ENCODE data around the gene C6orf47.
A peak's percentile ranks its signal among the peaks of the same experiment; 100 is the strongest.

Gene C6orf47

DNA sequence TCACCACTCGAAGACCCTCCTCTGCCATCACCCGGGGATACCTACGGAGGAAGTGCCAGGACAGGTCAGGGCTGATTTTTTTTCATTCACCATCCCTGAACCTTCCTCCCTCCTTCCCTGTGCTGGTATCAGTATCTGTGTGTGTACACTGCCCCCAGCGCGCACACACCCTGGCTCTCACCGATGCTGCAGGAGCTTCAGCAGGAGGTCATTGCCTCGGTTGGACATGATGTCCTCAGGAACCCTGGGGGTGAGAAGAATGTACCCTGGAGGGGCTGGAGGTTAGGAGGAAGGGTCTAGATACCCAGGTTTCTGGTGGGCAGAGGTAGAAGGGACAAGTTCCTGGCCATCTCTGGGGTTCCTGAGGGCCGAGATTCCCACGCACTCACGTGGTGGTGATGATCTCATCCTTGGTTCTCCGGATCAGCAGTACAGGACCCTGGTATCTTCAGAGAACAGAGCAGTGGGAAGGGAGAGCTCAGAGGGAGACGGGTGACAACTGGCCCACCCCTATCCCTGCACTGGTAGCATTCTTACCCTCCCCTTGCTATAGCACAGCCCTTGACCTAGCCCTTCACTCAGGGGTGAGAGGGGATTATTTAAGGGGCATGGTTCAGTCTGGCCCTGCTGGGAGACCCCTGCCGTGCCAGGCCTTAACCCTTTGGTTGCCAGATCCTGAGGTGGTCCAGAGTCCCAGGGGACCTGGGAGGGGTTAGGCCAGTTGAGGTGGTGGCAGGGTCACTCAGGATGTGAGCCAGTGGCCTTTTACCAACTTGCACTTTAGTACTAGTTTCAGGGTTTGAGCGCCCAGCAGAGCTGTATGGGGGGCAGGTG lies 27.5 kb upstream of the C6orf47 start:
- DNase-seq (ENCODE audit: low spot score): no peak

DNA sequence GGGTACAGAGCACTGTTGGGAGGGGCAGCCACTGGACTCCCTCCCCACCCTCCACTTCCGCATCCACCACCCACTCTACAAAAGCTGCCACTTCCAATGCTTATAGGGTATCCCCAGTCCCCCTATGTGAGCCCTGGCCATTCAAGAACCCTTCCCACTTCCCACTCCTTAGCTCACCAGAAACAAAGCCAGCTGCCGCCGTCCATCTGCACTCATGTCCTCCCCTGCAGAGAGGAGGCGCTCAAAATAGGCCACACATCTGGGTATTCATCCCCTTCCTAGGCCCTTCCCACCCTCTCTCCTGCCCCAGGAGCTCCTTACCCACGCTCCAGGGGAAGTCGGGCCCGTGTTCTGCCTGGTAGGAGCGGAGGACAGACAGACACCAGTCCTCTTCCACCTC lies 26.7 kb upstream of the C6orf47 start:
- no peak for DNase-seq (ENCODE audit: low spot score)

DNA sequence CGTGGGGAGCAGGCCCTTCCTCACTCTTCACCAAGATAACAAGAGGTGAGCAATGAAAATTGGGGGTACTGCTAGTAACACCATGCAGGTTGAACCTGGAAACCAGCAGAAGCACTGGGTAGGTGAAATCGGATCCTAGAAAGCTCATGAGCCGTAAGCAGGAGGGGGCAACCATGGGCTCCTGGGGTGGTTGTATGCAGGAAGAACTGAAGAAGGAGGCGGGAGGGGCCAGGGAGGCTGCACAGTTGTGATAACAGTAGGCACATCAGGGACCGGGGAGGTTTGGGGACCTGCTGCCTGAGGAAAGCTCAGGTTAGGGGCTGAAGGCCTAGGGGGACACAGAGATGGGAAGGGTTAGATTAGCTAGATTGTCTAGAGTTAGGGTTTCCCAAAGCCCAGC lies 25.9 kb upstream of the C6orf47 start:
- DNase-seq (ENCODE audit: low spot score): no peak

DNA sequence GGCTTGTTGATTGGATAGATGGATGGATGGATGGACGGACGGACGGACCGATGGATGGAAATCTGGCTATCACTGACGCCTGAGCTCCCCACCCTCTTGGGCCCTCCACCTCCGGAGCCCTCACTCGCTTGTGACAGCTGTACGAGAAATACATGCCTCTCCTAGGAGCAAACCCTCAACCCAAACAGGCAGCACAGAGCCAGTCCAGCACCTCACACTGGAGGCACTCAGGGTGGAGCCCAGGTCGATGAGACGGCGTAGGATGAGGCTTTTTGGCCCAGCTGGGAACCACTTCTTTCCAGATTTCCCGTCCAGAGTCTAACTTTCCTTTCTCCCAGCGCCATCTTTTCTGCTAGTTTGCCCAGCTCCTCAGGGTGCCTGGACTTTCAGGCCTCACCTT lies 23.0 kb upstream of the C6orf47 start:
- DNase-seq (ENCODE audit: low spot score): no peak

DNA sequence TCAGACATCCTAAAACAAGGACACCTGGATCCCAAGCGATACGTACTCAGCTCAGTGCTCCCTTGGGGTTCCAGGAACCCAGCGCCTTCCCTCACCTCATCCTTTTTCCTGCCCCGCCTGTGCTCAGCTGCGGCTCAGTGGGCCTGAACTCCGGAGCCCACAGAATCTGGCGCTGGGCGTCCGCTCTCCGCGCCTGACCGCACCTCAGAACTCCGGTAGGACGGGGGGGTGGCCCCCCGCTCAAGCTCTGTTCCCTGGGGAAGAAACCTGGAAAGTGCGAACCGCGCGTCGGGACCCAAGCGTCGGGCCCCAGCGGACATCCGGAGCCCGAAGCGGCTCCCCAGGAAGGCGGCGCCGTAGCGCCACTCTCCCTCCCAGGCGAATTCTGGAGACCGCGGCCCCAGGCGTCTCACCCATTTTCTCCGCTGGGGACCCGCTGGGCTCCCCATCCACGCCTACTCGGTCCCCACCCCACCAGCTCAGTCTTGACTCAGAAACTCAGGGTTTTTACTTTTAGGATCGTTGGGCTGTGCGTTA lies 20.6 kb upstream of the C6orf47 start:
- peak; percentile 74 for DNase-seq (ENCODE audit: low spot score)

DNA sequence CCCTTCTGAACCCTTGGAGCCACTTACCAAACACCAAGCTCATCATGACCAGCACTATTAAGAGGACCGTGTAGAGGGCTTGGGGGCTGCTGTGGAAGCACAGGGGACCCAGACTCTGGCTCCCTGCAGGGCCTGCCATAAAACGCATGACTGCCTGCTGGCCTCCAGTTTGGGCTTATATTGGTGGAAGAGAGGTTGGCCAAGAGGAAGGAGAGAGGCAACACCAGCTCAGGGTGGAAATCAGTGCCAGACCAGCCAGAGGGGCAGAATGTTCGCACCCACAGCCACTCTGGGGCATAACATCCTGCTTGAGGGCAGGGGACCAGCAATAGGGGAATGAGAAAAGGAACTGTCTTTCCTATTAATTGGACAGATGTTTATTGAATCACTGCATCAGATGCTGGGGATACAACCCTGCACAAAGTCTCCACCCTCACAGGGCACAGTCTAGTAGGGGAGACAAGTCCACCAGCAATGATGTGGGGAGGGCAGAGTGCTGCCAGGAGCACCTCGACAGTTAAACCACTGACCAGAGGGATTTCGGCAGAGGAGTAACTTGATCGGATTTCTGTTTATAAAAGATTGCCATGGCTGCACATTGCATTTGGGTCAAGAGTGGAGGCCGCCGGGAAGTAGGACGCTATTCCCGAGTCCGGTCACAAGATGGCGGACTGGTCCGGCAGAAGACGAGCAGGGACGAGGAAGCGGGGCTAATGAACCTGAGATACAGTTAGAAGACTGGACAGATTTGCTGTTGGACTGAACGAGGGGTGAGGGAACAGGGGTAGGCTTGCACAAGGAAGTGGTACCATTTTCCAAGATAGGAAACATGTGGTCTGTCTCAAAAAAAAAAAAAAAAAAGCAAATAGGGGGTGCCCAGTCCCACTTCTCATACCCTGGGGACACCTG lies 19.9 kb upstream of the C6orf47 start, which contains the start of gene LY6G5C:
TSS of gene LY6G5C (minus strand) at position 842 of the 909 bp plus-strand sequence. CDS start at position 148, 694 bp downstream.
- DNase-seq (ENCODE audit: low spot score): peak; percentile 84

DNA sequence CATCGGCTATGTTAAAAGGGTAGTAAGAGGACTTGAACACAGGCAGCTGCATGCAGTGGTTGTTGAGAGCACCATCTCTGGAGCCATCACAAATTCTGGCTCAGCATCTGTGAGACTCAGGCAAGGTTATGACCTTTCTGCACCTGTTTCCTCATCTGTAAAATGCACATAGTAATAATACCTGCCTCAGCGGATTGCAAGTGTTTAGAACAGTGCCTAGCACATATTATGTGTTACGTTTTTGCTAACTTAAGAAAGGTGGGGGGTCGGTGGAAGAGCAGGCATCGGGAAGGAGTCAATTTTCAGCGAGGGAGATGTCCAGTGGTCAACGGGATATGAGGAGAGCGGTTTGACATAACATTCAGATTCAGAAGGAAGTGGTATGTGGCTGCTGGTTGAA lies 17.4 kb upstream of the C6orf47 start:
- DNase-seq (ENCODE audit: low spot score): no peak

DNA sequence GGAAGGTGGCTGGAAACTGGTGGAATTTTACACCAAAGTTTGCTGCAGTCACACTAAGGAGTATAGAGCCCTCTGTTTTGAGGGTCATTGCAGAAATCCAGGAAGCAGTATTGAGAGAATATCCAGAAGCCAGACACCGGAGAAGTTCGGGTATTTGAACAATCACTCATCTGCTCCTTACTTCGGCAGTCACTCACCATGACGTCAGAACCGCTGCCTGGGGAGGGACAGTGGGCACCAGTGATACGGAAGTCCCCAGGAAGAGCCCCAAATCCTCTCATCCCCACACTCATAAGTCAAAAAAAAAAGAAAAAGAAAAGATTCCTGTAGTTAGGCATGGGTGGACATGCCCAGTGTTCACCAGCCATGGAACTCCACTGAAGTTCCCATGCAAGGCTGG lies 16.3 kb upstream of the C6orf47 start:
- no peak for DNase-seq (ENCODE audit: low spot score)

DNA sequence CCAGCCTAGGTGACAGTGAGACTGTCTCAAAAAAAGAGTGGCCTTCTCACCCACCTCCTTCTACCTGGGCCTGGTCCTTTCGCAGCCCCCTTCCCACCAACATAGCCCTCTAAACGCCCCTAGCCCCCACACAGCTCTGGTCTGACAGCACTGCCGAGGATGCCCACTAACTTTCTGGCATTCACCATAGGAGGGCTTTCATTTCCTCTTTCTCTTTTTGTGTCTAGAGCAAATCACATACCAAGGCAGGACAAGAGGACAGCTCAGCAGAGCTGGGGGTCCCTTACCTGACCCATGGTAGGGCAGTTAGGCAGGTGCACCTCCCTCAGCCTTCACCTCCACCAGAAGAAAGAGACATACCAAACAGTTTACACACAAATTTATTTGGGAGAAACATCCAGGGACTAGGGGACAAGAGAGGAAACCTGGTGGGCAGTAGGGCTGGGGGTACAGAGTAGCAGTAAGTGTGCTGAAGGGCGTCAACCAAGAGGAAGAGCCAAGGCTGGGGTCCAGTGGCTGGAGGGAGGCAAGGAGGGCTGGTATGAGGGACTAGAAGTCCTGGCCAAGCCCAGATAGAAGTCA lies 15.8 kb upstream of the C6orf47 start:
- DNase-seq (ENCODE audit: low spot score): no peak

DNA sequence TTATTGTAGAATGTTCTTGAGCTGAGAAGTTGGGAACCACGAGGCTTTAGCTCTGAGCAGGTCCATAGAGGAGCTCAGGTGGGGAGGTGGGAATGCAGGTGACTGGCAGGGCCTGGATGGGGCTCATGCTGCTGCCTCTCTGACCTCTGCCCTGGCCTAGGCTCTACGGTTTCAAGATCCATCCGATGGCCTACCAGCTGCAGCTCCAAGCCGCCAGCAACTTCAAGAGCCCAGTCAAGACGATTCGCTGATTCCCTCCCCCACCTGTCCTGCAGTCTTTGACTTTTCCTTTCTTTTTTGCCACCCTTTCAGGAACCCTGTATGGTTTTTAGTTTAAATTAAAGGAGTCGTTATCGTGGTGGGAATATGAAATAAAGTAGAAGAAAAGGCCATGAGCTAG lies 9.1 kb upstream of the C6orf47 start, which contains the start of gene LY6G5B:
TSS of gene LY6G5B (plus strand) at position 301 of the 400 bp plus-strand sequence. CDS start 975 bp downstream, outside the sequence.
- no peak for DNase-seq (ENCODE audit: low spot score)

DNA sequence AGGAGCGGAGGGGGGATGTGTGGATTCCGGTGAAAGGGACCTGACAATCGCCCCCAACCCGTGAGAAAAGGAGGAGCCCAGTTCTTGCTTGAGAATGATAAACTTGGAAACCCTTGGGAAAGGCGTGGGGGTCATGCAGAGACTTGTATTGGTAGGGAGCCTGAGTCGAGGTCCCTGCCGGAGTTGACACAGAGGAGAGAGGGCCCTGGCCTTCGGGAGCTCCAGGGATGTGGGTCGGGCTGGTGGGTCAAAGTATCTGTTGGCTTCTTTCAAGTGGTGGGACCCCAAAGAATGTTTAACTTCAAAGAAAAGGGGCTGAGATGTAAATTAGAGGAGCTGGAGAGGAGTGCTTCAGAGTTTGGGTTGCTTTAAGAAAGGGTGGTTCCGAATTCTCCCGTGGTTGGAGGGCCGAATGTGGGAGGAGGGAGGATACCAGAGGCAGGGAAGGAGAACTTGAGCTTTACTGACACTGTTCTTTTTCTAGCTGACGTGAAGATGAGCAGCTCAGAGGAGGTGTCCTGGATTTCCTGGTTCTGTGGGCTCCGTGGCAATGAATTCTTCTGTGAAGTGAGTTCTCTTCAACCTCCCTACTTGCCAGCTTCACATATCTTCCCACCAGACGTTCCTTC lies 5.9 kb upstream of the C6orf47 start:
- no peak for DNase-seq (ENCODE audit: low spot score)

DNA sequence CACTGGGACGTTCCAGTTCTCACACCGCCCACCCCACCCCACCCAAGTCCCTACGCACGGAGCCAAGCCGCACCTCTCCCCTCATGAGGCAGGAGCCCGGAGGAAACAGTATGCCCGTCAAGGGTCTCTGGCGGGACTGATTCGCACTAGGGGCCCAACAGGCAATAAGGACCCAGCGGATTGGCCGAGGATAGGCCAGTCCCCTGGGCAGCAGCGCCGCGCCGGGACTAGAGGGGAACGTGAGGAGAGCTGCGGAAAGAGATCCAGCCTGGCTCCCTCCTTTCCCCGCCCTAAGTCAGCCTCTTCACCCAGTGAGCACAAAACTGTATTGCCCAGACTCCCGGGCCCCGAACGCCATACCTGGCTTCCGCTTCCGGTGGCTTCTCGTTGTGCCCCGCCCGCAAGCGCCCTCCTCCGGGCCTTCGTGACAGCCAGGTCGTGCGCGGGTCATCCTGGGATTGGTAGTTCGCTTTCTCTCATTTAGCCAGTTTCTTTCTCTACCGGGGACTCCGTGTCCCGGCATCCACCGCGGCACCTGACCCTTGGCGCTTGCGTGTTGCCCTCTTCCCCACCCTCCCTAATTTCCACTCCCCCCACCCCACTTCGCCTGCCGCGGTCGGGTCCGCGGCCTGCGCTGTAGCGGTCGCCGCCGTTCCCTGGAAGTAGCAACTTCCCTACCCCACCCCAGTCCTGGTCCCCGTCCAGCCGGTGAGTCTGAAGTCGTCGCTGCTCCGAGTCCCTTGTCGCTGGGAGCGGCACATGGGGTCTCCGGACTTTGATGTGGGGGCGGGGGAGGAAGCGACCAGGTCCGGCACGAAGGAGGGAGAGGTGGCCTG lies 5.1 kb upstream of the C6orf47 start, which contains the start of gene CSNK2B:
TSS of gene CSNK2B (plus strand) at position 580 of the 836 bp plus-strand sequence. CDS start 752 bp downstream, outside the sequence.
- peak; percentile 97 for DNase-seq (ENCODE audit: low spot score)

DNA sequence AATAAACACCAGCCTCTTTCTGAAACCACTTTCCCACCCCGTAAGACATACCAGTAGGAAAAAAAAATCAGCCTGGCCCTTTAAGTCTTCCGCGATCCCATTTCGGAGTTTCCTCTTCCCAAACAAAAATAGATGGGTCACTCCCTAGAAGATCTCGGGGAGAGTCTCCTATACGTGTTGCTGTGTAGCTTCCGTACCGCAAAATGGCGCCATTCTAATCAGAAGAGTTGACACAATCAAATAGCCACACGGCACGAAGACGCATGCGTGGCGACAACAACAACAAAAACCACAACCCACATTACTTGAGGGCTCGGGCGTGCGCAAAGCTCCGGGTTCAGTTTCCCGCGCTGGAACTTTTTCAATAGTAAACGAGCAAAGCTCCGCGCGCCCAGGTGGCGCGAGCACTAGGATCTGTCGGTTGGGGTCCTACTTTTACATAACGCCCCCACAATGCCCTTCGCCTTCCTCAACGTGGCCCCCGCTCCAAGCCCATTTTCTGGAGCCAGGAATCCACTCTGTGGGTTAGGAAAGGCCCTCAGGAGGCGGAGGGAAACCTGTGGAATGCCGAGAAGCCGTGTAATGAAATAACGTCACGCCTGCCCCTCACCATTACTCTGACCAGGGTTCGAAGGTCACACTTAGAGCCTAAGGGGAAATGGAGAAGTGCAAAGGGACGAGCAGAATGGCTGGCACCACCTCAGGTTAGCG lies 4.4 kb upstream of the C6orf47 start, which contains the start of gene GPANK1:
TSS of gene GPANK1 (minus strand) at position 208 of the 711 bp plus-strand sequence. CDS start 519 bp downstream, outside the sequence.
- peak; percentile 81 for DNase-seq (ENCODE audit: low spot score)

DNA sequence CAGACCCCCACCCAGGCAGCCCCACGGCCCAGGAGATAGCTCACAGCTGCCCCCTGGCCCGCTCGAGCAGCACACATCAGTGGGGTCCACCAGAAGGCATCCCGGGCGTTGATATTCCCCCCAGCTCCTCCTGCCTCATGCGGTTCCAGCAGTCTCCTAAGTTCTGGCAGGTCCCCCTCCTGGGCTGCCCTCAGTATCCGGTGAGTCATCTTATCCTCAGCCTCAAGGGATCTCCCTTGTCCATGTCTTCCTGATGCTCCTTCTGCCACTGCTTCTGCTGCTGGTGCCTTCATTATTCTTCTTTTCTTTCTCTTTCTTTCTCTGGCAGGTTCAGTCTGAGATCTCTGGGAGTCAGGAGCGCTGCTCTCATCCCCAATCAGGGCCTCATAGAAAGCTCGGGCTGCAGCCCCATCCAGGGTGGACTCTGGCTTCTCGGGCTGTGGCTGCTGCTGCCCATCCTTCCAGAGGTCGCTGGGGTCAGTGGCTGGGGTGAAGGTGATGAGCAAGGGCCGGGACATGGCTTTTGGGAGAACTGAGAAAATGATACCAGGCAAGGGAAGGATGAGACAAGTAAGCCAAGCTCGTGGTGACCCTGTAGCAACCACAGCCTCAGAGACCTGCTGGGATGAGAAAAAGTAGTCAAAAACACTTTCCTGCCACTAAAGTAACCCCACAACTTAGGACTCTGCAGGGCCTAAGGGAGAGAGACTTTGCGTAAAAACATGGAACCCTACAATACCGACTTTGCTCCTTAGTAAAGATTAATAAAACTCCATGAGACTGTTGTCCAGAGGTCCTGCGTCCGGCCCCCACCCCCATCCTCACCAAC lies 3.6 kb upstream of the C6orf47 start:
- DNase-seq (ENCODE audit: low spot score): peak; percentile 92

DNA sequence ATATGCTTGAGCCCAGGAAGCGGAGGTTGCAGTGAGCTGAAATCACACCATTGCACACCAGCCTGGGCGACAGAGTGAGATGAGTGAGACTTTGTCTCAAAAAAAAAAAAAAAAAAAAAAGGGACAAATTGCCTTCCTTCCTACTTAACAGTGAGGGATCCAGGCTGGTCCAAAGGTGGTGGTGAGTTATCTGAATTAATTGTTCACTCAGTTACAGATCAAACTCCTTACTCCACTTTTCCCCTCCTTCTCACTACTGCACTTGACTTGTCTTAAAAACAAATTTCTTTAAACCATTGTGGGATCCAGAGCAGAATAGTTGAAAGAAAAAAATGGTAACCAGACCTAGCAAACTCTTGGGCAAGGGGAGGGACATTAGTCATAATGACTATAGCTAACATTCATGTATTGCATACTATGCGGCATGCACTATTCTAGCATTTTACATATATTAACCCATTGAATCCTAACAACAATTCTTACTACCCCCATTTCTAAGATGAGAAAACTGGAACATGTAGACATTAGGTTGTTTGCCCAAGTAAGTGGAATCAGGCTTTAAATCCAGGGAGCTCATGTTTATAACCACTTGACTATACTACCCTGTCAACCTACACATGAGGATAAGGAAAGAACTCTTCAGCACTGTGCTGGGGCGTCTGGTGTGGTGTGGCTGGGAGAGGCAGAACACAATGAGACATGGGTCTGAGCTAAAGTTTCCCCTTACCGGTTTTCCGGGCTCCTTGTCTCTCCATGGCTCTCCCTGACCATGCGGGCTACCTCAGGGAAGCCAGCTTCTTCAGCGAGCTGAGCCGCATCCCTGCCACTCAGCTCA lies 2.8 kb upstream of the C6orf47 start:
- DNase-seq (ENCODE audit: low spot score): no peak

DNA sequence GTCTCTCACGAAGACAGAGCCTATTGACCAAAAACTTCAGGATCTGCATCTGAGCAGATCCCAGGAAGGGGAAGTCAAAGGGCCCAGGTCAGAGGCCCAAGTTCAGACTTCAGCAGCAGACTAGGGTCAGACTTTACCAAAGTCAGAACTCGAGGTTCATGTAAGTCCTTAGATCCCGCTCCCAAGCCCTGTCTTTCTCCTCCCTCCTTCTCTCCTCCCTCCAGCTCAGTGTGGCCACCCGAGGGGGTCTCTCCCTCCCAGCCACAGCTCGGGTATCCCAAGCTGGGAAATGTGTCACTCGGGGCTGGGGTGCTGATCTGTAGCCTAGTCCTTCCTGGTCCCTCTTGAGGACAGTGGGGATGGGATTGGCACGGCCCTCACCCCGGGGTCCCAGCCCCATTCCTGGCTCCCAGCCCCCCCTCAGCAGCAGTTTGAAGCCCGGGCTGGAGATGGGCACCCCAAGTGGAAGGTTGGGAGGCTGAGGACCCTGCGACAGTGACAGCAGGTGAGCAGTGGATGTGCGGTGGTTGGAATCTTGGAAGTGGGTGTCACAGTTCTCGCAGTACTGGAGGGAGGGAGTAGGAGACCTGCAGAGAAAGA lies 1.6 kb upstream of the C6orf47 start:
- DNase-seq (ENCODE audit: low spot score): no peak
